IMR-90 (cell line): ENCODE data around the gene C1QTNF5. TPM values are rescaled to one million over a fixed set of nuclear protein-coding genes. Genes with fewer than 3 reads are reported as not detected.

Experiments
- ATAC-seq: fragments of 200-7000 bp; cut with Tn5 transposase; 2 replicates; pipeline ENCODE4 v1.9.1; 2020; ENCODE audit warnings: low read depth, mild to moderate bottlenecking, moderate library complexity
- BruUV-seq: library from RNA; stranded (reverse); fragments of 400-500 nt; replicated peaks from 2 replicates; lab custom pipeline; 2021; lab: Mats Ljungman, UMichigan
- CTCF ChIA-PET: fragments of 300-600 bp; formaldehyde crosslinking; extraction: SDS; loops from one replicate; lab custom pipeline; 2021; ENCODE audit warnings: antibody characterized with exemption; lab: Yijun Ruan, JAX
- POLR2A ChIA-PET: fragments of 300-600 bp; sonication (Branson Sonifier 250); formaldehyde crosslinking; loops from one replicate; lab custom pipeline; 2022; ENCODE audit warnings: antibody characterized with exemption; ENCODE audit not compliant: unreplicated experiment; lab: Charles Lee
- DNase-seq: peaks from one replicate; pipeline ENCODE4 v3.0.0; 2013
- H2AFZ ChIP-seq: replicated peaks from 2 replicates; pipeline ENCODE3; 2013; ENCODE audit warnings: low read length, mild to moderate bottlenecking; ENCODE audit not compliant: poor library complexity
- H2AK5ac ChIP-seq: 2 replicates; pipeline ENCODE4 v1.6.1; 2013; ENCODE audit warnings: low read depth, low read length, inconsistent platforms
- H2AK9ac ChIP-seq: replicated peaks from 2 replicates; pipeline ENCODE3; 2013; ENCODE audit warnings: mild to moderate bottlenecking, low read depth, low read length, moderate library complexity; ENCODE audit not compliant: poor library complexity
- H2BK120ac ChIP-seq: 2 replicates; pipeline ENCODE4 v1.6.1; 2013; ENCODE audit warnings: low read depth, low read length, inconsistent platforms
- H2BK15ac ChIP-seq: 3 replicates; pipeline ENCODE4 v1.6.1; 2013; ENCODE audit warnings: low read depth, low read length, inconsistent platforms
- H2BK20ac ChIP-seq: 2 replicates; pipeline ENCODE4 v1.6.1; 2013; ENCODE audit warnings: low read depth, mild to moderate bottlenecking, inconsistent platforms, low read length, moderate library complexity
- H2BK5ac ChIP-seq: 2 replicates; pipeline ENCODE4 v1.6.1; 2013; ENCODE audit warnings: mild to moderate bottlenecking, low read depth, low read length, inconsistent platforms; ENCODE audit not compliant: poor library complexity, severe bottlenecking
- H3K14ac ChIP-seq: replicated peaks from 2 replicates; pipeline ENCODE4 v1.6.1; 2013; ENCODE audit warnings: low read depth, low read length, inconsistent platforms
- H3K18ac ChIP-seq: 2 replicates; pipeline ENCODE4 v1.6.1; 2013; ENCODE audit warnings: low read depth, low read length, control low read depth
- H3K23ac ChIP-seq: 2 replicates; pipeline ENCODE4 v1.6.1; 2013; ENCODE audit warnings: low read depth, low read length, inconsistent platforms
- H3K27ac ChIP-seq: 2 replicates; pipeline ENCODE4 v1.5.1; 2013; ENCODE audit warnings: mild to moderate bottlenecking, control low read depth, low read length; ENCODE audit not compliant: insufficient read depth
- H3K27me3 ChIP-seq: 2 replicates; pipeline ENCODE4 v1.6.1; 2013; ENCODE audit warnings: low read length; ENCODE audit not compliant: control insufficient read depth, insufficient read depth
- H3K36me3 ChIP-seq: 2 replicates; pipeline ENCODE4 v1.6.1; 2013; ENCODE audit warnings: low read length, mixed read lengths; ENCODE audit not compliant: control insufficient read depth, insufficient read depth
- H3K4ac ChIP-seq: 2 replicates; pipeline ENCODE4 v1.6.1; 2013; ENCODE audit warnings: low read depth, low read length, inconsistent platforms
- H3K4me1 ChIP-seq: 2 replicates; pipeline ENCODE4 v1.6.1; 2013; ENCODE audit warnings: low read length, mixed read lengths; ENCODE audit not compliant: control insufficient read depth, insufficient read depth
- H3K4me2 ChIP-seq: 2 replicates; pipeline ENCODE4 v1.6.1; 2013; ENCODE audit warnings: low read depth, mild to moderate bottlenecking, control low read depth, low read length, moderate library complexity
- H3K4me3 ChIP-seq: 2 replicates; pipeline ENCODE4 v1.5.1; 2013; ENCODE audit warnings: low read depth, mild to moderate bottlenecking, control low read depth, low read length, moderate library complexity; ENCODE audit not compliant: insufficient read depth
- H3K56ac ChIP-seq: 2 replicates; pipeline ENCODE4 v1.6.1; 2013; ENCODE audit warnings: low read length, inconsistent platforms; ENCODE audit not compliant: insufficient read depth; ENCODE audit errors: extremely low read depth
- H3K79me1 ChIP-seq, 2 experiments: 2 replicates each; pipeline ENCODE4 v1.6.1; 2013; ENCODE audit warnings: low read length in 2 of 2, inconsistent platforms in 1 of 2, low read depth in 1 of 2
- H3K9ac ChIP-seq: 2 replicates; pipeline ENCODE4 v1.6.1; 2013; ENCODE audit warnings: low read depth, low read length, control low read depth
- H3K9me1 ChIP-seq: 2 replicates; pipeline ENCODE4 v1.6.1; 2013; ENCODE audit warnings: low read length, inconsistent platforms; ENCODE audit not compliant: insufficient read depth
- H3K9me3 ChIP-seq: 2 replicates; pipeline ENCODE4 v1.6.1; 2013; ENCODE audit warnings: low read length; ENCODE audit not compliant: control insufficient read depth, insufficient read depth
- H4K20me1 ChIP-seq: 2 replicates; pipeline ENCODE4 v1.6.1; 2013; ENCODE audit warnings: low read length, inconsistent platforms; ENCODE audit not compliant: insufficient read depth
- H4K5ac ChIP-seq: 2 replicates; pipeline ENCODE4 v1.6.1; 2013; ENCODE audit warnings: mild to moderate bottlenecking, low read depth, low read length, control low read depth
- H4K8ac ChIP-seq, 2 experiments: 2 replicates each; pipeline ENCODE4 v1.6.1; 2013; ENCODE audit warnings: low read depth in 2 of 2, low read length in 2 of 2, control low read depth in 1 of 2, inconsistent platforms in 1 of 2
- H4K91ac ChIP-seq: 2 replicates; pipeline ENCODE4 v1.6.1; 2013; ENCODE audit warnings: low read depth, low read length, inconsistent platforms; ENCODE audit not compliant: insufficient read depth
- CEBPB ChIP-seq: IDR thresholded peaks from 2 replicates; pipeline ENCODE4 v1.6.1; 2012; ENCODE audit warnings: low read depth, low read length, improper control_type of control experiment
- POLR2A ChIP-seq: IDR thresholded peaks from 2 replicates; pipeline ENCODE4 v1.6.1; 2012; ENCODE audit warnings: mild to moderate bottlenecking, low read depth, low read length
- RFX5 ChIP-seq: IDR thresholded peaks from 2 replicates; pipeline ENCODE4 v1.8.0; 2012; ENCODE audit warnings: low read depth, mild to moderate bottlenecking, low read length, moderate library complexity
- WGBS, 2 experiments: methylation state at CpG; one replicate each; pipeline versions ENCODE4 v1.1.5 to v1.1.7; 2013; ENCODE audit warnings: missing lambda C conversion rate in 2 of 2; ENCODE audit not compliant: insufficient read length in 1 of 2; ENCODE audit errors: extremely low coverage in 2 of 2; 5-methylcytosine and 5-hydroxymethylcytosine counted together
- dilution Hi-C: fragments of 300-500 bp; cut with HindIII; formaldehyde crosslinking; loops from one replicate; pipeline ENCODE4 v1.14.3; 2018; ENCODE audit warnings: low sequenced_read_pairs; ENCODE audit not compliant: unreplicated experiment
- in situ Hi-C: fragments of 300-500 bp; cut with MboI; formaldehyde crosslinking; loops from 3 replicates; pipeline ENCODE4 v1.14.3; 2019; ENCODE audit warnings: low sequenced_read_pairs, inconsistent platforms, mixed read lengths
- intact Hi-C: fragments of 100-400 bp; cut with micrococcal nuclease; formaldehyde crosslinking; loops from 2 replicates; pipeline ENCODE4 v1.10.0; 2022
- polyA plus RNA-seq, 3 experiments: library from polyadenylated mRNA; depleted of rRNA; stranded (reverse); fragments of >200 nt; gene quantifications; 2 replicates each; pipeline ENCODE4 v1.2.3, GENCODE V29; 2012; ENCODE audit warnings: low replicate concordance in 1 of 3
- total RNA-seq: library from RNA; depleted of rRNA; stranded (reverse); fragments of >200 nt; gene quantifications from 2 replicates; pipeline ENCODE4 v1.2.3, GENCODE V29; 2012
- TF ChIP-seq, protein P1 (sequence below): fragments of 150-350 bp; IDR thresholded peaks from 2 replicates; pipeline ENCODE4 v1.6.1; 2017; ENCODE audit warnings: mild to moderate bottlenecking, antibody characterized with exemption, low read length, low read depth

Gene C1QTNF5
- total and polyA plus RNA-seq, 2 of the 4 experiments (the other 2 are of a cell fraction), result 2.0 to 5.4 TPM

DNA sequence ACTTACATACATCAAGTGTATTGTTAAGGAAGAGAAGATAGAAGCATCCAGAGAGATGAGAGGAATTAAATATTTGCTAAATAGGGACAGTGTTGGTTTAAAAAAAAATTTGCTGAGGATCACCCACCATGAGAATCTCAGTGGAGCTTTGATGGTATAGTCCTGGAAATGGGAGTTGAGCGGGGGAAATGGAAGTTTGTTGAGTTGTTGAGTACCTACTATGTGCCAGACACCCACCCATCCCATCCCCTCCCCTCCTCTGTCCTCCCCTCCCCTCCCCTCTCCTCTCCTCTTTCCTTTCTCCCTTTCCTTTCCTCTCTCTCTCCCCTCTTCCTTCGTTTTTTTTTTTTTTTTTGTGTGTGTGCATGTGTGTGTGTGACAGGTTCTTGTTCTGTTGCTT, 10.5 kb upstream of the C1QTNF5 start:
- no peak for ATAC-seq
- ChIA-PET POLR2A (no interaction called here), CTCF (interaction anchor here (0.8 kb wide), 1 partner anchor 23 kb away, joined by 3 read pairs; no protein-coding TSS in a partner anchor)
- H2BK20ac ChIP-seq, result no peak overlapping the region
- DNase-seq, result no peak
- H3K14ac ChIP-seq, result no peak overlapping the region
- H3K9me1 ChIP-seq, result no peaks in the 10 kb centered on the region
- no peak overlapping the region for H3K4me3 ChIP-seq
- H3K27me3 ChIP-seq, result peaks cover 32% of the 10 kb centered on the region
- BruUV-seq, result no TSS peak
- H3K9me3 ChIP-seq, result no peaks in the 10 kb centered on the region
- no peak overlapping the region for H2AK9ac ChIP-seq
- H3K79me1 ChIP-seq, result no peaks in the 10 kb centered on the region
- no peak overlapping the region for H4K5ac ChIP-seq
- no peaks in the 10 kb centered on the region for H3K36me3 ChIP-seq
- no peak overlapping the region for H2BK120ac ChIP-seq
- no peak overlapping the region for H3K9ac ChIP-seq
- H3K4me2 ChIP-seq, result no peak overlapping the region
- H2BK5ac ChIP-seq, result no peak overlapping the region
- H2BK15ac ChIP-seq, result no peak overlapping the region
- H3K4me1 ChIP-seq, result no peaks in the 10 kb centered on the region
- H3K18ac ChIP-seq, result no peak overlapping the region
- H2AK5ac ChIP-seq, result no peak overlapping the region
- no peak overlapping the region for H4K91ac ChIP-seq
- intact Hi-C loops (no loop called here), in situ Hi-C loops (loop anchor here (25.0 kb wide), 1 partner anchor 761 kb away; no protein-coding TSS in a partner anchor), dilution Hi-C loops (no loop called here)
- no peaks in the 10 kb centered on the region for H4K20me1 ChIP-seq
- H3K56ac ChIP-seq, result no peak overlapping the region
- H3K27ac ChIP-seq, result no peak overlapping the region
- no peak for TF ChIP-seq POLR2A
- TF ChIP-seq, protein P1, sequence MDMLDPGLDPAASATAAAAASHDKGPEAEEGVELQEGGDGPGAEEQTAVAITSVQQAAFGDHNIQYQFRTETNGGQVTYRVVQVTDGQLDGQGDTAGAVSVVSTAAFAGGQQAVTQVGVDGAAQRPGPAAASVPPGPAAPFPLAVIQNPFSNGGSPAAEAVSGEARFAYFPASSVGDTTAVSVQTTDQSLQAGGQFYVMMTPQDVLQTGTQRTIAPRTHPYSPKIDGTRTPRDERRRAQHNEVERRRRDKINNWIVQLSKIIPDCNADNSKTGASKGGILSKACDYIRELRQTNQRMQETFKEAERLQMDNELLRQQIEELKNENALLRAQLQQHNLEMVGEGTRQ, result no peak
- TF ChIP-seq RFX5, result no peak
- no peak for TF ChIP-seq CEBPB
- H2AFZ ChIP-seq, result no peak overlapping the region
- H4K8ac ChIP-seq, result no peak overlapping the region
- H3K4ac ChIP-seq, result no peak overlapping the region
- no peak overlapping the region for H3K23ac ChIP-seq
- no CpG with 5 or more reads among the region's 2 CpGs for WGBS, 2 experiments
